ENCODE results near the gene LMX1A. TPM values are rescaled to one million over a fixed set of nuclear protein-coding genes. Genes with fewer than 3 reads are reported as not detected.

Gene LMX1A
- total RNA-seq, 1 experiment from 2014 or later: not detected

GRCh38 chr1:165265196-165265838 lies 91.2 kb downstream of the LMX1A start:
- no peak for DNase-seq (ENCODE audit: low spot score)

DNA sequence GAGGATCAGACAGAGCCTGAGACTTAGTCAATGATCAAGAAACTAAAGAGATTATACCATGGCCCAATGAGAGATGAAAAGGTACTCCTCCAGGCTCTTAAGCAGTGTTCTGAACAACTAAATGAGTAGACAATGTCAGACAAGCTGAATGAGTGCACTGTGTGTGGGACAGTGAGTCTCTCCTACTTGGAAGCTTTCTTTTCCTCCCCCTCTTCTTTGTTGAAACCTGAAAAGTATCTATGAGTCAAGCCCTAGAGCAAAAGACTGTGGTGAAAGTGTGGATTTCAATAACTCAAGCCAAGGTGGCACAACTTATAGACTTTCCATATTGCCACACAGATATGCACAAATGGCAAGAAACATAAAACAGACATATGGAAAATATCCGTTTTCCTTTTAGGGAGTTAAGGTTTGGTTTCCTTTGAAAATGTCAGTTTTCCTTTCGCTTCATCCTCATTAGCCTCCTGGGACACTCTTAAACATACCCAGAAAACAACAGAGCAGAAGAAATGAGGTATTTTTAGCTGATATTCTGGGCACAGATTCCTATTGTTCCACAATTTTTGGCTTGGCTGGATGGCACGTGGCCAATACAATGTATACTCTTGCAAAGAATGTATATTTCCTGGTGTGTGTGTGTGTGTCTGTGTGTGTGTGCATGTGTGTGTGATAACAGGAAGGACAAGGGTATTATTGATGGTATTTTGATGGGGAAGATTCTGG lies 96.6 kb downstream of the LMX1A start:
- DNase-seq (ENCODE audit: low spot score): no peak

DNA sequence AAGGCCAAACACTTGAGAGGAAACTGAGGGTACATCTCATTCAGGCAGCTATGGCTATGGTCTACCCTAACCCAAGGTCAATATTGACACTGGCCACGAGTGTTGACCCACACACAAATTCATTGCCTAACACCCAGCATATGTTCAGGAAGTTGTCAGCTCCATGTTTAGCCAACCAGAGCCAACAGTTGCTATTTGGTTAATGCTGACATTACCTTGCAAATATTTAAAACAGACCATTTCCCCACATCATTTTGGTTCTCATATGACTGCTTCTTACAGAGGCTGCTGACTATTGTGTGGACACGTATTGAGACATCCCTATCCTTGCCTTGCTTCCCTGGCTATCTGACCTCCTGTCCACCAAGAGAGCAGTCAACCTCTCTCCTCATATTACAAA lies 97.3 kb downstream of the LMX1A start:
- no peak for DNase-seq (ENCODE audit: low spot score)

DNA sequence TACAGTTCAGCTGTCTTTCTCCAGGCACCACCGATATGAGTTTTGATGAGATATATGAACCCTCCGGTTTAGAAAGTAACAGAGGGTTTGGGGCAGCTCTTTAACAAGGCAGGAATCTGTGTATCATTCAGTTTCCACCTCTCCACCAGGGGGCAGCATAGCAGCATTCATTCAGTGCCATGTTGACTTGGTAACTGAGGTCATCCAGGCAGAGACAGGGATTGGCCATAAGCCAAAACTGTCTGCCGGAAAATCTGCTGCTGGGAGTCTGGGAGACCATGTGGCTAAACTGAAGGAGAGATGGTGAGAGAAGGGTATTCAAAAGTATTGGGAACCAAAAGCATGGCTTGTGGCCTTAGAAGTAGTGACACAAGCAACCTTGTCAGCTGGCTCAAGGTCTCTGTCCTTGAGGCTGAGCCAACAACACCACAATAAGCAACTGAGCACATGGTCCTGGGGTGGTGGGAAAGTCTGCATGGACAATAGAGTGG lies 98.5 kb downstream of the LMX1A start:
- DNase-seq (ENCODE audit: low spot score): peak; percentile 62

- DNase-seq (ENCODE audit: low spot score): no peak
Measured at GRCh38 chr1:165254896-165255625, 101.5 kb downstream of the LMX1A start.

GRCh38 chr1:165254376-165254775 lies 102.1 kb downstream of the LMX1A start:
- DNase-seq (ENCODE audit: low spot score): no peak

GRCh38 chr1:165253818-165254254 lies 102.7 kb downstream of the LMX1A start:
- DNase-seq (ENCODE audit: low spot score): no peak

DNA sequence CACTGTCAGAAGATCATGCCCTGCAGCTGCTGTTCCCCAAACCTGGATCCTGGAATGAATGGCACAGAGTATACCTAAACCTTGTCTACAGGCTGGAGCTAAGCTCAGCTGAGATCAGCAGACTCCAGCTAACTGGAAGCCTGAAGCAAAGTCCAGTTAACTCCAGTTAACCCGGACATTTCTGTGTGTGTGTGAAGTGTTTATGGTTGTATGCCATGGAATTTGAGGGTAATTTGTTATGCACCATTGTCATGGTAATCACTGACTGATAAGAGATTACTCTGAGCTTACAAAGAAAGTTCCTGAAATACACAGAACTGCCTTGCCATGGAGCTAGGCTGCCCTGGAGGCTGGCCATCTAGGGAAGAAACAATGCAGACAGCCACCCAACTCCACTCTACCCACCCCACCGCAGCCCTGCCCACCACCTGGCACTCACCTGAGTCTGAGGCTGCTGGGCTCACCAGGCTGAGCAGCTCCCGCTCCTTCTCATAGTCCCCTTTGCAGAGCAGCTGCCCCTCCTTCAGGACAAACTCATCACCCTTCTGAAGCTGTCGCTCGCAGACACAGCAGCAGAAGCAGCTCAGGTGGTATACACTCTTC lies 107.4 kb downstream of the LMX1A start:
- DNase-seq (ENCODE audit: low spot score): no peak

GRCh38 chr1:165241952-165242351 lies 114.6 kb downstream of the LMX1A start:
- DNase-seq (ENCODE audit: low spot score): no peak

GRCh38 chr1:165241321-165241720 lies 115.2 kb downstream of the LMX1A start:
- DNase-seq (ENCODE audit: low spot score): no peak

DNA sequence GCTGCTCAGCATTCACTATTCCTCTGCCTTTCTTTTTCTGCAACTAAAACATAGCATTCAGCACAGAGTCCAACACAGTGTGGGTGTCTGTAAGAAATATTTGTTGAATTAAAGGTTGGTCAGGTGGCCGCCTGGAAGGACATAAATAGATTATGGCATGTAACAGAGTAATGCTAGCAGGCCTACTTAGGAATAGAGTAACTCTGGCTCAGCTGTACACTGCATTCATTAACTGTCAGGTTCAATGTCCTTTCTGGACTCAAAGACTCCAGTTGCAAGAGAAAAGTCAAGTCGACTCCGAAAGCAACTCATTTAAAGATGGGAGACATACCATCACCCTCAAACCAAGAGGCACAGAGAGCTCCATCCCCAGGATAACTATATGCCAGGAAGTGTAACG lies 116.0 kb downstream of the LMX1A start:
- DNase-seq (ENCODE audit: low spot score): no peak

GRCh38 chr1:165239873-165240272 lies 116.6 kb downstream of the LMX1A start:
- DNase-seq (ENCODE audit: low spot score): no peak

GRCh38 chr1:165235777-165236291 lies 120.7 kb downstream of the LMX1A start:
- no peak for DNase-seq (ENCODE audit: low spot score)

DNA sequence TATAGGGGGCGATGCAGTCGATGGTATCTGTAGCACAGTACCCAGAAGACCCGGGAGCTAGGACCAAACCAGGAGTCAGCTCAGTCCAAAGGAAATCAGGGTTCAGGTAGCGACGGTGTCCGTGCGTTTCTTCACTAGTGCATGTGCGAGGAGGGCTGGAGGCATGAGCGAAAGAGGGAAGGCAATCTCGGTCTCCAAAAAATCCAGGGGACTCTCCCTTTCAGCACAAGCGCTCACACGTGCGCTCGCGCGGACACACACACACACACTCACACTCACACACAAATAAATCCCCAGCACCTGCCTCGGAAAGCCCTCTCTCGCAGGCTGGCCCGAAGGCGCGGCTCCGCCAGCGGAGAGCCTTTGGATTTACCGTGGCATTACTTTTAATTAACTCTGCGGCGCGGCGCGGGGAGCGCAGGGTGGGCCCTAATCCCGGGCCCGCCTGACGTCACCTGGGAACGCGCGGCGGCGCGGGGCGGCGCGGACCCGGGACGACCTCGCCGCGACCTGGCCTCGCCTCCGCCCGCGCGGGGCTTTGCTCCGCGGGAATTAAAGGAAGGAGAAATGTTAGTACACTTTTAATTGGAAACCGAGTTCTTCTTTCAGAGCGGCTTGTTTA lies 121.2 kb downstream of the LMX1A start:
- no peak for DNase-seq (ENCODE audit: low spot score)

DNA sequence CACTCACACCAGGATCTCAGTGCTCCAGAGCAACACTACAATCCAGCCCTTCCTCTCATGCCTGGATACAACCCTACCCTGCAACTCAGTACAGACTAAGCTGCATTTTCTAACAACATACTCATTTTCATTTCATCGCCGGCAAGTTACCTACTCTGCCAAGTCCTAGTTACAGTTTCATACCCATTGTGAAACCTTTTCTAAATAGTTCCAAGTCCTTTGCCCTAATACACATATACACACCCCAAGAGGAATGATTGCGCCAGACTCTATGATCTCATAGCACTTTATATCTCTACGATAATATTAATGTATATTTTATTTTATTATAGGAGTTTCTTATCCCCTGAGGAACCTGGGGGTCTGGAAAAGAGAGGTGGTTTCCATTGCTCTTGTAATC lies 122.4 kb downstream of the LMX1A start:
- no peak for DNase-seq (ENCODE audit: low spot score)

DNA sequence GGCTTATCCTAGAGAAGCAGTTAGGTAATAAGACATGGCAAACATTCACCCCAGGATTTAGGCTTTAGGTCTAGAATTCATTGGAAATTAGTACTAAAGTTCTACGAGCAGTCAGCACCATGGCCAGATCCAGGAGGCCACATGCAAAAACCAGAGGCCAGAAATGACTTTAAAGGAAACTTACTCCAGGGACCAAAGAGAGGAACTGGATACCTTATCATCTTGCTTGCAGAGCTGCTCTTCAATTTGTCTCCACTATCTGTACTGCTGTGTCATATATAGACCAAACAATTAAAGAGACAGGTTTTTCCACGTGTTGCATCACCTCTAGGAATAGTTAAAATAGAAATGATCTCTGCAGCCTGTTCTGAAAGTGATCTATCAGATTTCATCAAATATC lies 127.8 kb downstream of the LMX1A start:
- DNase-seq (ENCODE audit: low spot score): no peak

GRCh38 chr1:165228111-165228655 lies 128.3 kb downstream of the LMX1A start:
- no peak for DNase-seq (ENCODE audit: low spot score)

DNA sequence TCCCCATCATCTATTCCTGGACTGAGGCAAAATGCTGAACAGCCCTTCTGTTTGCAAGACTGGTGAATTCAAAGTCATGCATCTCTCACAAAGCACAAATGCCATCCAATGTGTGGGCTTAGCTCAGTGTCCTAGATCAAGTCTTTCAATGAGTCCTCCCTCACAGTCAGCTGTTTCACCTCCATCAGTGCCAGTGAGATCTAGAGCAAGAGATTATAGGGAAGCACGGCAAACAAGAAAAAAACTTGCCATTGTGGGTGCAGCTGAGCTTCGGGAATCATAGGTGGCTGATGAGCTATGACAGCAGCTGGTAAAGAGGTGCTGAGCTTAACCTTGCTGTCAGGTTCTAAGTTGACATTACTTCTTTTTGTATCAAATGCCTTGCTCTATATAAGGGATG lies 130.2 kb downstream of the LMX1A start:
- DNase-seq (ENCODE audit: low spot score): no peak

GRCh38 chr1:165225650-165226049 lies 130.9 kb downstream of the LMX1A start:
- DNase-seq (ENCODE audit: low spot score): no peak

GRCh38 chr1:165225062-165225461 lies 131.5 kb downstream of the LMX1A start:
- DNase-seq (ENCODE audit: low spot score): no peak

DNA sequence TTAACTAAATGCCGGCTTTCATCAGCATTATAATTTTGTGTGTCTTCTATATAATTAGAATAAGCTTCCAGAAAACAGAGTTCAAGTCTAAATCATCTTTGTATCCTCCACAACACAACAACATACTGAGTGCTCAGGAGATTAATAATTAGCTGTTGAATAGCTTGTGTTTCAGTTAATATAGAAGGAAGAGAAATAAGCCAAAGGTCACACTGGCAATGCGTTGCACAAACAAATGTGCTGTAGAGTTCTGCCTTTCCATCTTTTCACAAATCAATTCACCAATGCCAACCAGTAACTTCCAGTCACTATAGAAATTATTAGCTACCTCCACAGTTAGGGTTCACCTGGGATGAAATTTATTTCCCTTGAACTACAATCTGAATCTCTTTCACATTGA lies 132.0 kb downstream of the LMX1A start:
- no peak for DNase-seq (ENCODE audit: low spot score)

Data from A172 (cell line).